ENCODE data around the gene WRAP73.
A peak's percentile ranks its signal among the peaks of the same experiment; 100 is the strongest.

Gene WRAP73

DNA sequence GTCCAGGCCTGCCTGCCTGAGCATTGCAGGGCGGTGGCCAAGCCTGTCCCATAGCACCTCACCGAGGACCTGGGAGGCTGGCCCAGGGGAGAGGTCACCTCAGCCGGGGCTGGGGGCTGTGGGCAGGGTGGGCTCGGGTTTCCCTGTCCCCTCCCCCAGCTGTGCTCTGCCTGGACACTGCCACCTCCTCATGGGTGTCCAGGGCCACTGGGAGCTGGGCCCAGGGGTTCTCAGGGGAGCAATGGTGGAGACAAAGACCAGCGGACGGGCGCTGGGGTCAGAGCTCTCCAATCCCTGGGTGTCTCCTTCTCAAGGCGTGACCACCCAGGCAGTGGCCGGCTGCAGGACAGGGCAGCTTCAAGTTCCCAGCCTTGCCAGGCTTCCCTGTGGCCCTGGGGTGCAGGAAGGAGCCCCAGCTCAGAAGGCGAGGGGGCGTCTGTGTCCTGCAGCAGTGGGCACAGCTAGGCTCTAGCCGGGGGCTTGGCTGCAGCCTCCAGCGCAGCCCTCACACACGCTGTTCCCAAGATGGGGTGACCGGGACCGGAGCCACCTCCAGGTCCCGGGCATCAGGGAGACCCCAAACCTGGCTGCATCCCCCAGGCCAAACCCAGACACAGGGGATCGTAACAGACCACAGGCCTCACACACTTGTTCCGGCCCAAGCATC is 31.5 kb upstream of the WRAP73 start:
- no peak for DNase-seq

DNA sequence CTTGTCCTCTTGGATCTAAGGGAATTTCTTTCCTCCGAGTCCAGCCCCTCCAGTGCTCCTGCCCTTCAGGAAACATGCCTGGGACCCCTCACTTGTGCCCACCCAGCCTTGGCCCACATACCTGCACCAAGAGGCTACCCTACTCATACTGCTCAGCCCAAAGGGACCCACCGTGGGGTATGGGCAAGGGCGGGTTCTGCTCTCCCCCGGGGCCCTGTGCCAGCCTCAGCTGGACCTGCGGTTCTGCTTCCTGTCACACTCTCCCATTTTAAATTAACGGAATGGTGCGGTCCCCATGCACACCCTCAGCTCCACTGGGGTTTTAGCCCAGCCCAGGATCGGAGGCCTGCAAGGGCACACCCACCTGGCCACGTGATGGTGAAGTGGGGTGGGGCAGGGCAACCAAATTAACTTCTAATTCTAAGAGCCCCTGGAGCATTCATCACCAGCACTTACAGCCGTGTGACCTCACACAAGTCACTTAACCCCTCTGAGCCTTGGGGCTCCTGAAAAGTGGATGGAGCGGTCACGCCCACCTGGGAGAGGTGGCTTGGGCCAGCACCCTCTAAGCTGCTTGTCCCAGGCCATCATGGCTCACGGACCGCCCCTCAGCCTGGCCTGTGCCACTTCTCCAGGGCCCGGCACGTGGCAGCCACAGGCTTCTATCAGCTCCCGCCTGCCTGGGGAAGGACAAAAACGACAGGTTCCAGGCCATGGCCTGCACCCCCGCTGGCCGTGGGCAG is 30.8 kb upstream of the WRAP73 start:
- no peak for DNase-seq

DNA sequence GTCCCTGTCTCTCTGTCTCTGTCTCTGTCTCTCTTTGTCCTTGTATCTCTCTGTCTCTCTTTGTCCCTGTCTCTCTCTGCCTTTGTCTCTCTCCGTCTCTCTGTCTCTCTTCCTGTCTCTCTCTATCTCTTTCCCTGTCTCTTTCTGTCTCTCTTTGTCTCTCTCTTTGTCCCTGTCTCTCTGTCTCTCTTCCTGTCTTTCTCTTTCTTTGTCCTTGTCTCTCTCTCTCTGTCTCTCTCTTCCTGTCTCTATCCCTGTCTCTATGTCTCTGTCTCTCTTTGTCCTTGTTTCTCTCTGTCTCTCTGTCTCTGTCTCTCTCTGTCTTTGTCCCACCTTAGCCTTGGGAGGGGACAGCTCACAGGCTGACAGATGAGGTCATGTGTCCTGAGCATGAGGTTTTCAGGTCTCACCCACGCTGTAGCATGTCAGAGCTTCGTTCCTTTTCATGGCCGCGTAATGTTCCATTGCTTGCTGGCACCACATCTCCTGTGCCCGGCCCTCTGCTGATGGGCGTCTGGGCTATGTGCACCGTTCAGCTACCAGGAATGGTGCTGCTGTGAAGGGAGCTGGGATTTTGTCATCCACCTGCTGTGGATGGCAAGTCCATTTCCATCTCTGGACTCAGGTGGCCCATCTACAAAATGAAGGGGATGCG is 30.0 kb upstream of the WRAP73 start:
- DNase-seq, result no peak

DNA sequence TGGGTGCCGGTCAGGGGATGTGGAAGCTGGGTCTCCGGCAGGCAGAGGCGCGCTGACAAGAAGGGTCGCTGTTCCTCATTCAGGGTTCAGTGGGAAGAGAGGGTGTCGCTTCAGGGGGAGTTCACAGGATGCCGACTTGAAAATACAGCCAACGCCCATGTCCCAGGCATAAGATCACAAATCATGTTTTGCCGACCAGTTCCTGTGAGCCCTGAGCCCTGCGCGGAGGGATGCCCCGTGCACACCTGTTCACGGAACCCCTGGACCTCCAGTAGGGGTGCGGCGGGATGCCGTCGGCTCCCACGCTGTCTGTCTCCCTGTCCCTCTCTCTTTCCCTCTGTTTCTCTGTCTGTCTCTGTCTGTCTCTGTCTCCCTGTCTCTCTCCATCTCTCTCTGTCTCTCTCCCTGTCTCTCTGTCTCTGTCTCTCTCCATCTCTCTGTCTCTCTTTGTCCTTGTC is 29.2 kb upstream of the WRAP73 start:
- no peak for DNase-seq

DNA sequence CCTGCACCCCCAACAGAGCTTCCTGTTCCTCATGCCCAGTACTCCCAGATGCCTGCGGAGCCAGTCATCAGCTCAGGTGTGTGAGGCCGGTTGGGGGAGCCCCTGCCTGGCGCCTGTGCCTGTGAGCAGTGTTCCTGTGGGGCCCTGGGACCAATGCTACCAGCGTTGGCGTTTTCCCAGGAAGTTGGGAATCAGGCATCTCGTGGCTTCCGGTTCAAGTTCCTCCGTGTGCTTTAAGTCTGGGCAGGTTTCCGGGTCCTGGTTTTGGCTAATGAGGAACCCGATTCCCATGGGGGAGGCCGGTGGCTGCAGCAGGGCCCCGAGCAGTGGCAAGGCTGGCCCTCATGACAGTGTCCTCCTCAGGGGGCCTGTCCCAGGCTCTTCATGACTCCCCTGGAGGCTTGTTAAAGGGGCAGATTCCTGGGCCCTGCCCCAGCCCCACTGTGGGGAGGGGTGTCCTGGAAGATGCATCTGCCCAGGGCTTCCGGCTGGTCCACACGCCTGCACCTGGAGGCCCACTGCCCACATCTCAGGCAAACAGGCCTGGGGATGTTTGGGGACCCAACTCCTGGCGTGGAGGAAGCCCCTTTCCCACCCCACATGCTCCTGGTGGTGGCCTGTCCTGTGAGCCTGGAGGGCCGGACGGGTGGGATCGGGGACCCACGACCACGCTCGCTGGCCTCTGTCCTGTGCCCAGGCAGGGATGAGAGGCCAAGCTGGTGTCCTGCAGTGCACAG is 28.6 kb upstream of the WRAP73 start:
- DNase-seq, result no peak

DNA sequence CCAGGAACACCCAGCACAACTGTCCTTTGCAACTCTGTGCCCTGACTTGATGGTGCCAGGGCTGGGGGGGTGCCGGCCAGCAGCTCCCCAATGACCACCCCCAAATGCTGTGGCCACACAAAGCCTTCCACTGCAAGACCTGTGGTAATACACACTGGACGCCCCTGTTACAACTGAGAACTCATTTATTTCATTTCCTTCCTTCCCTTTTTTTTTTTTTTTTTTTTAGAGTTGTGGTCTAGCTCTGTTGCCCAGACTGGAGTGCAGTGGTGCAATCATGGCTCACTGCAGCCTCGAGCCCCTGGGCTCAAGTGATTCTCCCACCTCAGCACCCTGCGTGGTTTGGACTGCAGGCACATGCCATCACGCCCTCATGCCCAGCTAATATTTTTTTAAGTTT is 27.6 kb upstream of the WRAP73 start:
- no peak for DNase-seq

- DNase-seq, result no peak
Measured at GRCh38 chr1:3676581-3677470, 26.9 kb upstream of the WRAP73 start.

DNA sequence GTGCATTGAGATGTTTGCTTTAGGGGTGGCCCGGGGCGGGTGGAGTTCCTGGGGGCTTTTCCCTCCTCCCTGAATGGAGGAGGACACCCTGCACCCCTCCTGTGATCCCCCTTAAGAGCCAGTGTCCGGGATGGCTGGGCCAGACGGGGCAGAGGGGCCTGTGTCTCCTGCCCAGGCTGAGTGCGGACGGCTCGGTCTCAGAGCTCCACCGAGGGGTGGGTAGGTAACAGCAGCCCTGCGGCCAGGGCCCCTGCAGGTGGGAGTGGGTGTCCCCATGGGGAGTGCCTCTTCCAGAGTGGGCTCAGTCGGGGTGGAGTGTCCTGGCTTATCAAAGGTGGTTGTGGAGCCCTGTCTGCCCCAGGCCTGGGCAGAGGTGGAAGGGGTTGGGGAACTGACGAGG is 25.5 kb upstream of the WRAP73 start:
- no peak for DNase-seq

GRCh38 chr1:3674100-3675094 is 24.5 kb upstream of the WRAP73 start:
- DNase-seq, result peak; percentile 42

DNA sequence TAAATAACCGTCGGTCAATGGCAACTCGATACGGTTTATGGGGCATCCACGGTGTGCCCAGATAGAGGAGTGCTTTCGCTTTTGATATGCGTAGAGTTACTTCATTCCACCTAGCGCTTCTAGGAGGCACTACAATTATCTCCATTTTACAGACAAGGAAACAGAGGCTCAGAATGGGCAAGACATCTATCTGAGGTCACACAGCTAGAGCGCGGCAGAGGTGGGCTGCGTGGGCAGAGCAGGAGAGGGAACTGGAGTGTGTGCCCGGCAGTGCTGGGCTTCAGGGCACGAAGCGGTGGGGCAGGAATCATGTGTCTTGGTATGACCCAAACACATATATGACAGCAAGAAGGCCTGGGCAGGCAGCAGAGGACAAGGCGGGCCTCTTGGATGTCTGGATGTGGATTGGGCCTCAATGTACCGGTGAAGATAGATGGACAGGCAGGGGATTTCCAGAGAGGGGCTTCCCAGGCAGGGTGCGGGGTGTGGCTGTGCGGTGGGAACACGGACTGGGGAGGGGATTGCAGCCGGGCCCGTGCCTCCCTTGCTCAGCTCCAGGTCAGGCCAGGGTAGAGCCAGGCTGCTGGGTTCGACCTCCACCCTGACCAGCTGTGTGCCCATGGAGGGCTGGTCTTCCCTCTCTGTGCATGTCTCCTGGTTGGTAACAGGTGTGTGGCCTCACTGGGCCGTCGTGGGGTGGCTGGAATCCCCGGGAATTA is 23.6 kb upstream of the WRAP73 start:
- no peak for DNase-seq

DNA sequence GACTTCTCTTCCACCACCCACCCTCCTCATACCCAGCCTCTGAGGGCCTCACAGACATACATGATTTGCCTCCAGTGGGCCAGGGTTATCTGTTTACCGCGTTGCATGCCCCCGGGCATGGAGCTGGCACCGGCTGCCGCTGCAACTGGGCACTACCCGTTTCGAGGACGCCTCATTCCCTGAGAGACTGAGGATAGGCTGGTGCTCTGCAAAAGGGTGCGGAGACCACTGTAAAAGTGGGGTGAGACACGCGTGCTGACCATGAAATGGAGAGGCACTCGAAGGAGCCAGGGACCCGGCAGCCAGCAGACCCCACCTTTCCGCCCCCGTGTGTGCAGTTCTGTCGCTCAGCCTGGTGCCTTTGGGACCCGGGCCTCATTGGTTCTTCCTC is 23.1 kb upstream of the WRAP73 start:
- DNase-seq, result no peak

- no peak for DNase-seq
Measured at GRCh38 chr1:3672231-3672970, 22.5 kb upstream of the WRAP73 start.

- DNase-seq, result peak; percentile 36
Measured at GRCh38 chr1:3671371-3672180, 21.7 kb upstream of the WRAP73 start.

DNA sequence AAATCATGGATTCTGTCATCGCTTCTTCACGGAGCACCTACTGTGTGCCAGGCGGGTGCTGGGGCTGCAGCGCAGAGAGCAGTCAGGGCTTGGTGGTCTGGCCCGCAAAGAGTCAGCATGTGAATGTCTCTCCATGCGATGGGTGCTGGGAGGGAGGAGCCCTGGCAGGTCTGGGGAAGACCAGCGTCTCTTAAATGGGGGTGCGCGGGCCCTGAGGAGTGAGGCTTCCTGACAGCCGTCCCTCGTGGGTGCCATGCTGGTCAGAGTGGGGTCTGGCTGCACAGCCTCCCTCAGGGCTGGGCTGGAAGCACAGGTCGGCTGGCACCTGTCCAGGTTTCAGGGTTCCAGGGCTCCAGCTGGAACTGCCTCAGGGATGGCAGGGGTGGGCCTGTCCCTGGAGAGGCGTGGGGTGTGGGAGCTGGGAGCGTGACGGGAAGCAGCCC is 20.9 kb upstream of the WRAP73 start:
- no peak for DNase-seq

- no peak for DNase-seq
Measured at GRCh38 chr1:3669971-3670431, 20.1 kb upstream of the WRAP73 start.

DNA sequence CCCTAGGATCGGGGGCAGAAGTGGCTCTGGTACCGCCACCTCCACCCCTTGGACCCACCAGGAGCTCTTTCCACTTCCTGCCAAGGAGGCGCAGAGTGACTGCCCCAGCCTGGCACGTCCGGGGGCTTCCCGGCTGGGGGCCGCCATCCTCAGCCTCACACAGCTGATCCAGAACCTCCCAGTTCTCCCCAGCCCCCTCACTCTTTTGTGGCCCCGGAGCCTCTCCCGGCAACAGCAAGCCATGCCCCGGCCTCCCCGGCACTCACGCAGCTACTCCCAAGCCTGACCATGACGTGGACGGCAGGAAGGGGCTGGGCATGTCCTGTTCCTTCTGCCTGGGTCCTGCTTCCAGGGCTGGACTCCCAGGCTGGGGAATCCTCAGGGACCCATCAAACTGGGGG is 19.5 kb upstream of the WRAP73 start:
- DNase-seq, result no peak

GRCh38 chr1:3668585-3669300 is 18.8 kb upstream of the WRAP73 start:
- DNase-seq, result no peak

- no peak for DNase-seq
Measured at GRCh38 chr1:3668148-3668547, 18.2 kb upstream of the WRAP73 start.
